Measurements from ENCODE around the gene CD2.

Gene CD2

DNA sequence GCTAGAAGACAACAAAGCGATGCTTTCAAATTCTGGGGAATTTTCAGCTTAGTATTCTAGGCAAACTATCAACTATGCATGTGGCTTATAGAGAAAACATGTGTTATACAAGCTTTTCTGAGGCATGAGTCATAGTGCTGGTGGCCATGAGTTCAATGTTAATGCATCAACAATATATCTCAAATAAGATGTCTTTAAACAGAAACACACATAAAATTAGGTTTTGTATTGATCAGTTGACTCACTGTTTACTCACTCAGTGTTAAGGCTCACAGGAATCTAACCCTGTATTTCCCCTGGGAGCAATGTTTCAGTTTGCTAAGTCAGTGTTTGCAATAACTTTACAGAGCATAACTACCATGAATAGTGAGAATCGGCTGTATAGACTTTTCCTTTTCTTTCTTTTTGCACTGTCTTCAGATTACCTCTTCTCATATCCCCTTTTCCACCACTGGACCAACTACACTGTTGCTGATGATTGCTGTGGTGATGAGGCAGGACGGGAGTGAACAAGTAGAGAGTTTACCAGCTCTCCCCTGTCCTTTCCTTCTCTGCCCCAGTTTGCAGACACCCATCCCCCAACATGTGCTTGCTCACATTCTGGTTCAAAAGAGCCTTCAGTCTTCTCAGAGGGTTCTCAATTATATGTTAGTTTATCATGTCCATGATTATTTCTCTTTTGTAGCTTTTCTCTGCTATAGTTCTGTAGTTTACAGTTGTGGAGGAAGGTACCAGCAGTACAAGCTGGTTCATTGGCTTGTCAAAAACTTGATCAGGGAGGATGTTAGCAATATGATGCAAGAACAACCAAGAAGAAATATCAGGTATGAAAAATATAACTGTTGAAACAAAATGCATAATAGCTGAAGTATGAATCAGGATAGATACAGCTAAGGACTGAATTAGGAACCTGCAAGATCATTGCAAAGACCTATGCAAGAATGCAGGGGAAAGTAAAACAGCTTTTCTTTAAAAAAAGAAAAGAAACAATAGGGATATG lies 23.9 kb downstream of the CD2 start:
- DNase-seq (ENCODE audit: low spot score) = no peak

DNA sequence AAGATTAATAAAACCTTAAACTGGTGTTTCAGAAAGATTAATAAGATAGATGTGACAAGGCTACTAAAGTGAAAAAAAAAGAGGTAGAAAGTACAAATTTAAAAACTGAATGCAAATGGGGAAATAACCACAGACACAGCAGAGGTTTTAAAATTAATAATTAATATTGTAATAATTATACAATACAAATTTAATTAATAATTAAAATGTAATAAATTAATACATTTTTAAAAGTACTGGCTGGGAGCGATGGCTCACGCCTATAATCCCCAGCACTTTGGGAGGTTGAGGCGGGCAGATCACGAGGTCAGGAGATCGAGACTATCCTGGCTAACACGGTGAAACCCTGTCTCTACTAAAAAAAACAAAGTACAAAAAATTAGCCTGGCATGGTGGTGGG lies 26.8 kb downstream of the CD2 start:
- no peak for DNase-seq (ENCODE audit: low spot score)

DNA sequence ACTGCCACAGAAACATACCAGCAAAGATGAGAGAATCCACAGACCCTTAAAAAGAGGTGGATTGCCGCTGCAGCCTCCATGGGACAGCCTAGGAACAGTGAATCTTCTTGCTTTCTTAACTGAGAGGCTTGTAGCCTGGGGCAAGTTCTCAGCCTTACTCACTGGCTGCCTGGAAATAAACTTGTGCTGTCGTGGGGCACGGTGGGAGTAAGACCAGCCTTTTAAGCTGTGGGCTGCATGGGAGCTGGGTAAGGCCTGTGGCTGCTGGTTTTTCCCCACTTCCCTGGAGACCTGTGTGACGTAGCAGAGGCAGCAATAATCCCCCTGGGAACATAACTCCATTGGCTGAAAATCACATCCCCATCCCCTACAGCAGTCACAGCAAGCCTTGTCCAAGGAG lies 30.8 kb downstream of the CD2 start:
- DNase-seq (ENCODE audit: low spot score) = no peak

DNA sequence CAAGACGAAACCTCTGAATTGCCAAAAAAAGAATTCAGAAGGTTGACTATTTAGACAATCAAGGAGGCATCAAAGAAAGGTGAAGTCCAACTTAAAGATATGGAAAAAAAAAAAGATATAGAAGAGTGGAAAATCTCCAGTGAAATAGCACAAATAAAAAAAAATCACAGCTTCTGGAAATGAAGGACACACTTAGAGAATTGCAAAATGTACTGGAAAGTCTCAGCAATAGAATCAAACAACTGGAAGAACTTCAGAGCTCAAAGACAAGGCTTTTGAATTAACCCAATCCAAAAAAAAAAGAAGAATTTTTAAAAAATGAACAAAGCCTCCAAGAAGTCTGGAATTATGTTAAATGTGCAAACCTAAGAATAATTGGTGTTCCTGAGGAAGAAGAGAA lies 31.8 kb downstream of the CD2 start:
- DNase-seq (ENCODE audit: low spot score) = no peak

DNA sequence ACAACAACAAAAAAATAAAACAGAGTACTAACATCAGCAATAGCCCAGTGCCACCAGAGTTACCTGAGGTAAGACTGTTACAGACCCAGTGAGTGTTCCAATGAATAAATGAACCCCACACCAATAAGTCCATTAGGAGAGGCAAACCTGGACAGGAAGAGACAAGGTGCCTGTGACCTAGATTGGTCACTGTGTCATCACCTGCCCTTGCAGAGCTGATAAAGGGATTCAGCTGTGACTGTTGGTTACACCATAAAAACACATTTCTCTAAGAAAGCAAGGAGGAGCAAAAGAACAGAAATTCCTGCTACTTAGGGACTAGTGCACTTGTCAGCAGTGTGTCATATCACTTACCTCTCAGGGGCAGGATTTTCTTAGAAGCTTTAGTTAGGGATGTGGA lies 37.5 kb downstream of the CD2 start:
- DNase-seq (ENCODE audit: low spot score) = no peak

DNA sequence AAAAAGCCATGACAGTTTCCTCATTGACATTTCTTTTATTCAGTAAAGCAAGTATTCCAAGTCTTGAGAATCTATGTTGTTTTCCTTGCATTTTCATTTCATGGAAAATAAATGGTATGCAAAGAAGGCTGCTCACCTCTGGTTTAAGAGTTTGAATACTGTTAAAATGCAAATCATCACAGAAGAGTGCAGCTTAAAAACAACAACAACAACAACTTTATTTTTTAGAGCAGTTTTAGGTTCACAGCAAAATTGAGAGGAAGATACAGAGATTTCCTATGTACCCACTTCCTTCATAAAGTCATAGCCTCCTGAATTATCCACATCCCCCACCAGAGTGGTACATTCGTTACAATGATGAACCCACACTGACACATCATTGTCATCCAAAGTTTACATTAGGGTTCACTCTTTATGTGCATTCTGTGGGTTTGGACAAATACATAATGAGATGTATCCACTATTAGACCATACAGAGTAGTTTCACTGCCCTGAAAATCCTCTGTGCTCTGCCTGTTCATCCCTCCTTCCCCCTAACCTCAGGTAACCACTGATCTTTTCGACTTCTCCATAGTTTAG lies 39.2 kb downstream of the CD2 start:
- no peak for DNase-seq (ENCODE audit: low spot score)

DNA sequence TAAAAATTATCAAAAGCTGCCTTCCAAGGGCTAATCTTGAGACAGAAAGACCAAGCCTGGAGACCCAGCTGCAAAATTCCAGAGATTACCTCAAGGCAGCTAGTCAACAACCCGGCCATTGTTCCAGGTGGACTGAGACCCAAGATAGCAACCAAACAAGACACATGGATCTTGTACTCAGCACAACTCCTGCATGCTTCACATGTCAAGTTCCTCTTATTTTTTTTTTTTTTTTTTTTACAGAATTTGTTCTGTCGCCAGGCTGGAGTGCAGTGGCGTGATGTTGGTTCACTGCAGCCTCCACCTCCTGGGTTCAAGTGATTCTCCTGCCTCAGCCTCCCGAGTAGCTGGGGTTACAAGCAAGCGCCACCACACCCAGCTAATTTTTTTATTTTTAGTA lies 40.1 kb downstream of the CD2 start:
- DNase-seq (ENCODE audit: low spot score) = no peak

DNA sequence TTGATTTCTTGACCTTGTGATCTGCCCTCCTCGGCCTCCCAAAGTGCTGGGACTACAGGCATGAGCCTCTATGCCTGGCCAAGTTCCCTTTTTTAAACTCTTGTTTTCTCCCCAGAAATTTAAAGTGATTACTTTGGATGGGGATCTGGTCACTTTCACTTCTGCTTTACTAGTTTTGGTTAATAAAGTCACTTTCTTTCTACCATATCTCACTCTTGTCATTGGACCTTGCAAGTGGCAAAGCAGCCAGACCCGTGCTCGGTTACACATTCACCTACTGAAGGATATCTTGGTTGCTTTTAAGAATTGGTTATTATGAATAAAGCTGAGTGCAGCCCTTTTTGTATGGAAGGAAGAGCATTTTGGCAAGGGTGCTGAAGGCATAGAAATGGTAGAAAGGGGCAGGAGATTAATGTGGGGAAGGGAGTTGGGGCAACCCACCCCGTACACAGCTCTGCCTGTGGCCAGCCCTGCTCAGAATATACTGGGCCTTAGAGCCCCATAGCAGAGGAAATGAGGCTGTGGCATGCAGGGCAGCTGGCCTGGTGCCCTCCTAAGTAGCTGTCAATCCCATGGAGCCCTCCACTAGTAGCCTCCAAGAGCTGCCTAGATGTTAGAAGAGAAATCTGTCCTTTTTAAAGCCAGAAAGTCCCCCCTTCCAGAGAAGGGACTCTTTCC lies 40.7 kb downstream of the CD2 start:
- DNase-seq (ENCODE audit: low spot score) = no peak

DNA sequence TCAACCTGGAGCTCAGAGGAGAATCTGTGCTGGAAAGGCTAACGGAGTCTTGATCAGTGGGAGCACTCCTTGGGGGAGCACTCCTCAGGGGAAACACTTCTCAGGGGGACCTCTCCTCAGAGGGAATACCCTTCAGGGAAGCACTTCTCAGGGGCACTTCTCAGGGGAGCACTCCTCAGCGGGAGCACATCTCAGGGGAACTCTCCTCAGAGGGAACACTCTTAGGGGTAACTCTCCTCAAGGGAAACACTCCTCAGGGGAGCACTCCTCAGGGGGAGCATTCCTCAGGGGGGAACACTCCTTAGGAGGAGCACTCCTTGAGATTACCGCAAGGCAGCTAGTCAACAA lies 41.2 kb downstream of the CD2 start:
- no peak for DNase-seq (ENCODE audit: low spot score)

DNA sequence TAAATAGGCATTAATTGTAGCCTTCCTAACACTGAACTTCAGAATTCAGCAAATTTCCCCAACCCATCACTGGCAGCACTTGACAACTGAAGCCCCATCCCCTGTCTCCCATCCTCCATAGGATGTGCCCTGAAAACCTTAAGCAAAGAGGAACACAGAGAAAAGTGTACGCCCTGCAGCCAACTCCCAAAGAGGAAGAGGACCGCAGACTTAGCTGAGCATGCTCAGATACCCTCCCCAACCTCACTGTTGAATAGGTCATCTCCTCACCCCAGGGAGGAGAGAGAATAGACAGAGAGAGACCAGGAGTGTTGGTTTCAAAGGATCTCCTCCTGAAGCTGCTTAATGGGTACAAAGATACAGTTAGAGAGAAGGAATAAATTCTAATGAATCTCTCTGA lies 50.5 kb downstream of the CD2 start:
- DNase-seq (ENCODE audit: low spot score) = no peak

DNA sequence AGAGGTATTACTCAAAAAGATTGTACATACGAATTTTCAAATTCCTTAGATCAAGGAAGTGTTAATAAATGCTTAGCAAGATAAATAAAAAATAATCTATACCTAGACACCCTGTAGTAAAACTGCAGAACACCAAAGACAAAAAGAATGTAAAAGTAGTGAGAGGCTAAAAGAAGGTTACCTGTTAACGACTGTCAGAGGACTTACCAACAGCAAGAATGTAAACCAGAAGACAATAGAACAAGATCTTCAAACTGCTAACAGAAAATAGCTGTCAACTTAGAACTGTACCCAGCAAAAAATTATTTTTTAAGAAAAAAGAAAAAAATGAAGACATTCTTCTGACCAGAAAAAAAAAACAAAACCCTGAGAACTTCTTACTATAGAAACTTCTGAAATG lies 51.2 kb downstream of the CD2 start:
- no peak for DNase-seq (ENCODE audit: low spot score)

DNA sequence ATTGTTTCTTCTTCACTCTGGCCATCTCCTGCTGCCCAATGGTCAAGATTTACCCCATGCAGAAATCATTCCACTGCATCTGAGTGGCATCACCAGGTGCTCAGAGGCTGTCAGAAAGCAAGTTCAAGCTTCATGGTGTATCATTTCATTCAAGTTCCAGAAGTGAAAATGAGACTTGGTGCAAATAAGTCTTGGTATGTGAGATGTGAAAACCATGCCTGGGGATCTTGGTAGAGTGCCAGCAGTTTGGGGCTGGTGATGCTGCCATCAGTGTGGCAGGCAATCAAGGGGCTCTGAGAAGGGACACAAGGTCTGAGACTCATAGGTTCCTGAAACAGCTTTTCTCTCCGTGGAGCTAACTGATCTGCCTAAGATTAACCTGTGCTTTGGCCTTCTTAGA lies 52.0 kb downstream of the CD2 start:
- DNase-seq (ENCODE audit: low spot score) = peak; percentile 76

DNA sequence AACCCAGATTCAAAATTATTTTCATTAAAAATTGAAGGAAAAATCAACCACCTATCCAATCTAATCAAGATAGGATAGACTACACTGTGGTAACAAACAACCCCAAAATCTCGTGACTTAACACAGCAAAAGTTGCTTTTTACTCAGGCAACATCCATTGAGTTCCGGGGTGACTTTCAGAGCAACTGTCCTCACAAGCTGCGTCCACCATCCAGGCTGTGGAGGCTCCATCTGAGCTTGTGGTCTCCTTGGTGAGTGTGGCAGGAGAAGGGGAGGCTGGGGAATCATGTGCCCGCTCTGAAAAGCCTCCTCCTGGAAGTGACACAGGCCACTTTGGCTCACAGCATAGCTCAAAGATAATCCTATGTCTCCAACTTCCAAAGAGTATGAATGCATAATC lies 52.4 kb downstream of the CD2 start:
- DNase-seq (ENCODE audit: low spot score) = no peak

DNA sequence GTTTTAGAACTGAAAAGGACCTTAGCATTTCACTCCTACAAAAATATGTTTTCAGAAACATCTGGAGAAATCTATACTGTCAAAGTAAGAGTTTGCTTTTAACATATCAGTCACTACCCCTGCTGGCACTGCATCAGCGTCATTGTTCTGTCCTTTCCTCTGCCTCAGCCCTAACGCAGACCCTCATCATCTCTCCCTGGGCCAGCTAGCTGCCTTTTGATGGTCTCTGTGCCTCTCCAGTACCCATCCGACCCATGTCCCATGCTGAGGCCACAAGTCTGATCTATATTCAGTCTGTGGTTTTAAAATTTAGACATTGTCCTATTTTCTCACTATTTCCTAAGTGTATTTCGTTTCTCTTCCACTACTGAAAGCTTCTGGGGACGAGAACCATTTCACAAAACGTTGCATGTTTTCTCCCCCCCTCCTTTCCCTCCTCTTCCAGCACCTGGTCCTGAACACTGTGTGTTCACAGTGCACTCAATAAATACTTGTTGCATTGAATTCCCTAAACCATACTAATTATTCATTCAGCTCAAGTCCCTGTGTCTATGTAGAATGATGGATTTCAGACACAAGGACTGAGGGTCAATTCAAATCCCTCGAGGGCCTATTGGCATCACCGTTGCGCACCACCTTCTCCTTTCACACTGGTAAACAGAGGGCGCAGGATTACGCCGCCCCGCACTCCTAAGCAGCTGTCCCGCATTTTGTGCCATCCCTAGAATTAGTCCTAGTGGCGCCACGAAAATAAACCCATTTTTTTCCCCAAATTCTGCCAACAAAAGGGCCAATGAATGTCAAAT lies 53.4 kb downstream of the CD2 start:
- DNase-seq (ENCODE audit: low spot score) = no peak

DNA sequence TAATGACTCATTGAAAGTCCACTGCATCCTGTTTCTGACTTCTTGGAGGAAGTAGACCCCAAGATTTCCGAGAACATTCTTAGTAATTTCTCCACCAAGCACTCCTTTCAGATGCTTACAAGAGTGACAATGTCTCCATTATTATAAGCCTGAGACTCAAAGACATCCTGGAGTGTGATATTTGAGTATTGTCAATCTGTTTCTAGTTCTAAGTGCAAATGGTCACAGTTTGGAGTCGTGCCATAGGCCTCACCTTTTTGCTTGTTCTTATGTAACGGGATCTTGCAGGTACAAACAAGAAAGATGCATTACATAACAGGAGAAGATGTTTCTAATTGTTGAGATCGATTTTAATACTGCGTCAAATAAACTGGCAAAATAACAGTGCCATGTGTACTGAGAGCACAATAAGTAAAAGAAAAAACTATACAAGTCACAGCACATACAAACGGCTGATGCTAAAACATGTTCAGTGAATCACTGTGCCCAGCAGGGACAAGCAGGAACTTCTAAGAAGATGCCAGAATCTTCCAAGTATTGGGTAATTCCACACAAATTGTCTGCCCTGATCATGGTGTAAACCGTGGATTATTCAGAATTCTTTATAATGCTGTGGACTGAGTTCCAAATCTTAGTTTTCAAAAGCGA lies 54.1 kb downstream of the CD2 start:
- peak; percentile 76 for DNase-seq (ENCODE audit: low spot score)

DNA sequence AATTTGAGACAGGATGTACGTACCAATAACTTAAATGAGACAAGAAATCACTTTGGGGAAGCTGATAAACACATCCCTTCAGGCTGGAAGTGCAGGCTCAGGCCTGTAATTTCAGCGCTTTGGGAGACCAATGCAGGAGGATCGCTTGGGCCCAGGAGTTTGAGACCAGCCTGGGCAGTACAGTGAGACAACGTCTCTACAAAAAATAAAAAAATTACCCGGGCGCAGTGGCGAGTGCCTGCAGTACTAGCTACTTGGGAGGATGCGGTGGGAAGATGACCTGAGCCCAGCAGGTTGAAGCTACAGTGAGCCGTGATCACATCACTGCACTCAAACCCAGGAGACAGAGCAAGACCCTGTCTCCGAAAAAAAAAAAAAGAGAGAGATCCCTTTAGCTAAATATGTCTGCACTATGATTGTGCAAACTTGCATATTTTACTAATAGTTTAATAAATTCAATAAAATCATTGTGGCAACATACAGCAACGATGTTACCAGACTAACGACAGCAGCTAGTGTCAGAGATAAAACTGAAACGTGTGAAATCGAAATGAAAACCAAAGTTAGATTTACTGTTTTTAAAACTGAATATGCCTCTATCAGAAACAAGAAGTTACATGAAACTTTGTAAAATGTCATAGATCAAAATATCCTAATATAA lies 54.7 kb downstream of the CD2 start:
- peak; percentile 32 for DNase-seq (ENCODE audit: low spot score)

DNA sequence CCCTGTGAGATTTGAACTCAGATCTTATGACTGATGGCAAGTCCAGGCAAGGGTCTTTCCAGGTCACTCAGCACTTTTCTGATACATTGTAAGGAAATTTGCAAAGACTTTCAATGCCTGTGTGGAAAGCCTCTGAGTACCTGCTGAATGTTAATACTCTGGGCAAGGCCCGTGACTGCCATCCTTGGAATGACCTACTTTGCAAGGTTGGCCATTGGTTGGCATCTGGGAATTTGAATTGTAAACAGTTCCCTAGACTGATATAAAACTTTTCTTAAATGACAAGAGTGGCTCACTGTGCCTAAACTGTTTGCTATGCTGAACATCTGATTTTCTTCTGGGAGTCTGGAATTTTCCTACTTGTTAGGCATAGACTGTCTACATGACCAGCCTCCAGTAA lies 57.1 kb downstream of the CD2 start:
- DNase-seq (ENCODE audit: low spot score) = no peak

DNA sequence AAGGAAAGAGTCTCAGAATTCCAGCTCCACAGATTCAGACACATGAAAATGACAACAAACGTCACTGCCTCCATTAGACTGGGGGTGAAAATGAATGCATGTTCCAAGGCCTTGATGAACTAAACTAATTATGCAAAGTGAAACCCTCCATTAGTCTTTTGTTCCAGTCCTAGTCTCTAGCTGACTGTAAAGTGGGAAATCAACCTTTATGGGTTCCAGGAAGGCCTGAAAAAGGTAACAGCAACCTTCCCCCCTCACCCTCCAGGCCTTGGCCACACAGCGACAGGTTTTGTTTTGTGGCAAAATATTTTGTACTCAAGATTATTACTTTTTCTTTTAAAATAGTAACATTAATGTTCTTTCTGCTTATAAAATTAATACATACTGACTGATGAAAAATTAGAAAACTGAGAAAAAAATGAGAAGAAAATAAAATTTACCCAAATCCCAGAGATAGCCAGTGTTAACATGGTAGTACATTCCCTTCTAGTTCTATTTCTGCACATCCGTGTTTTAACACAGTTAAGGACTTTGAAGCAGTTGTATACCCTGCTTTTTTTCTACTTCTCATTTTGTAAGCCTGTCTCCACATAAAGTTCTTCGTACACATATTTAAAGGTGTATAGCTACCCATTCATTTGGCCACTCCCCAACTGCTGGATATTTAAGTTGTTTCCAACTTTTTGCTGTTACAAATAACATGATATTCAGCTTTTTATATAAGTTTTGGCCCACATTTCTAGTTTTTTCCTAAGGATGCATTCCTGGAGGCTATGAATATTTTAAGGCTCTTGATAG lies 60.9 kb downstream of the CD2 start:
- DNase-seq (ENCODE audit: low spot score) = no peak

DNA sequence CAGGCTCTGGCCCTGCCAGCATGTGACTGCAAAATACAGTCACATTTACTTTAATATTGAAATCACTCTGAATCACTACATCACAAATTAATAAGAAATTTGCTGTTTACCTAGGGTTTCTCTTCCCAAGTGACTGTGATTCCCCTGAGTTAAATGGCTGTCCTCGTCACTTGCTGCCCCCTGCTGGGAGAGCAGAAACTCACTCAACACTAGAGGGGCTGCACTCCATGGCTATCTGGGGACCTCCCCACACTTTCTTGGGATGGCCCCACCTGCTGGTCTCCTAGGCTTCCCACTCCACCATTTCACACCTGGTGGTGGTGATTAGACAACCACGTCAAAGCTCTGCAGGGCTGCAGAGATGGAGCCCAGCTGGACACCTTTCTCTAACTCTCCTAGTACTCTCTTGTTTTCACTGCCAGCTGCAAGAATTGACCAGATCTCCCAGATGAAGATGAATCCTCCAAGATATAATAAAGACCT lies 63.4 kb downstream of the CD2 start:
- DNase-seq (ENCODE audit: low spot score) = peak; percentile 85
